HepG2 (cell line): ENCODE data around the gene SLC25A18. TPM values are rescaled to one million over a fixed set of nuclear protein-coding genes. Genes with fewer than 3 reads are reported as not detected.
A peak's percentile ranks its signal among the peaks of the same experiment; 100 is the strongest.

Experiments
- ATF1 ChIP-seq: IDR thresholded peaks from 2 replicates; pipeline ENCODE4 v1.6.1; 2016; ENCODE audit warnings: mild to moderate bottlenecking, control low read depth
- BCL6 ChIP-seq: IDR thresholded peaks from 2 replicates; pipeline ENCODE4 v1.6.1; 2016; ENCODE audit warnings: missing genetic modification reagents, missing compliant biosample characterization
- GATA4 ChIP-seq: sonication (generic); IDR thresholded peaks from 2 replicates; pipeline ENCODE4 v1.6.1; 2016; ENCODE audit warnings: antibody characterized with exemption, low read depth, borderline replicate concordance
- MLLT10 ChIP-seq: sonication (generic); formaldehyde crosslinking; IDR thresholded peaks from 2 replicates; pipeline ENCODE4 v1.4.0; 2020; ENCODE audit warnings: missing genetic modification reagents
- NR3C1 ChIP-seq: sonication (generic); formaldehyde crosslinking; IDR thresholded peaks from 2 replicates; pipeline ENCODE4 v1.4.0; 2020; ENCODE audit warnings: missing genetic modification reagents
- ZNF205 ChIP-seq: IDR thresholded peaks from 2 replicates; pipeline ENCODE4 v1.6.1; 2018; ENCODE audit warnings: missing biosample characterization, missing genetic modification reagents
- ZNF543 ChIP-seq: sonication (generic); formaldehyde crosslinking; IDR thresholded peaks from 2 replicates; pipeline ENCODE4 v1.4.0; 2020; ENCODE audit warnings: mild to moderate bottlenecking, missing genetic modification reagents
- ZSCAN20 ChIP-seq: sonication (generic); formaldehyde crosslinking; IDR thresholded peaks from 2 replicates; pipeline ENCODE4 v1.4.0; 2020; ENCODE audit warnings: missing genetic modification reagents, mild to moderate bottlenecking, borderline replicate concordance
- polyA plus RNA-seq, 8 experiments: library from polyadenylated mRNA; depleted of rRNA in 3 of 8; stranded (reverse) in 7 of 8; unstranded in 1 of 8; fragments of >200 nt; fragmentation: Illumina TruSeq in 4 of 8; extraction: Trizol in 4 of 8; gene quantifications; 2 replicates each; pipeline versions ENCODE4 v1.2.1 to v1.2.3, GENCODE V29; 2011 to 2016; ENCODE audit warnings: low read depth in 4 of 8, missing spikeins in 1 of 8, mixed read lengths in 1 of 8; ENCODE audit not compliant: insufficient read depth in 1 of 8
- total RNA-seq, 5 experiments: library from RNA; depleted of rRNA; stranded (reverse); fragments of >200 nt; fragmentation: Illumina TruSeq; extraction: Trizol; gene quantifications; 2 replicates each; pipeline ENCODE4 v1.2.3, GENCODE V29; 2016; ENCODE audit warnings: low read depth in 1 of 5
- TF ChIP-seq, protein P1 (sequence below): sonication (generic); formaldehyde crosslinking; IDR thresholded peaks from 2 replicates; pipeline ENCODE4 v1.9.0; 2021; ENCODE audit warnings: mild to moderate bottlenecking, missing genetic modification reagents
- TF ChIP-seq, protein P2 (sequence below): sonication (generic); formaldehyde crosslinking; IDR thresholded peaks from 2 replicates; pipeline ENCODE4 v1.8.1; 2022; ENCODE audit warnings: mild to moderate bottlenecking, missing genetic modification reagents
- TF ChIP-seq, protein P3 (sequence below): sonication (generic); formaldehyde crosslinking; IDR thresholded peaks from 2 replicates; pipeline ENCODE4 v1.4.0; 2020; ENCODE audit warnings: missing genetic modification reagents
- TF ChIP-seq, protein P4 (sequence below): sonication (generic); formaldehyde crosslinking; IDR thresholded peaks from 2 replicates; pipeline ENCODE4 v1.4.0; 2020; ENCODE audit warnings: missing genetic modification reagents

Gene SLC25A18
- total and polyA plus RNA-seq, 2 of the 13 experiments (the other 11 are each of a cell fraction or from before 2014, with no cell fraction given) = 0.28 to 0.75 TPM

DNA sequence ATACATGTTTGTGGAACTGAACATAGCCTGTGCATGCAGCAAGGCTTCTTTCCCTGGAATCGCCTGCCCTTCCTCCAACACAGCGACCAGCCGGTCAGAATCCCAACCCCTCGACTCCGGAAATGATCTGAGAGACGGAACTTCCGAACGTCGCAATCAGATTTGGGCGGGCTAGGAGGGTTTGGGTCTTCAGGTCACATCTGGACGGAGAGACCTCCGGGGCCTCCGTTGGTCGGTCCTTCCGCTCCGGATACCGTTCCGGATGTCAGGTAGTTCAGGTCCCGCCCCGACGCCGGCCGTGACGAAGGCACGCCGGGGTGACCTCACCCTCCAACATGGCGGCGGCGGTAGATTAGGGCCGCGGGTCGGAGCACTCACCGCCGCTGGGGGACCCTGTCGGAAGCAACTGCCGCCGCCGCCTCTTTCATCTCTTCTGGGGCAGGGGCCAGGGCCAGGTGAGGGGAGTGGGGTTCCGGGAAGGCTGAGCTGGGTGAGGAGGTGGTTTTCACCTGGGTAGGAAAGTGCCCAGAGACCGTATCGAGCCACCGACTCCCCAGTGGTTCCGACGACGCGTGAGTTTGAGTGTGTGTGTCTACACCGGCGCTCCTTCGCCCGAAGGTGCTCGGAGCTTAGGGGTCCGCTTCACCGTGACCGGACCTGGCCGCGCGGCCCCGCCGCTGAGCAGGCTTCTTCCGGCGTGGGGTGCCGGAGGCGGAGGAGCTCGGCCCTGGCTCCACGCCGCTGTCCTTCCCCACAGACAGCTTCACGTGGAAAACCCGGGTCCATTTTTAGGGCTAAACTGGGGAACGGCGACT, 75.3 kb downstream of the SLC25A18 start, which contains the start of gene BCL2L13 (continued):
- TF ChIP-seq, protein P1, sequence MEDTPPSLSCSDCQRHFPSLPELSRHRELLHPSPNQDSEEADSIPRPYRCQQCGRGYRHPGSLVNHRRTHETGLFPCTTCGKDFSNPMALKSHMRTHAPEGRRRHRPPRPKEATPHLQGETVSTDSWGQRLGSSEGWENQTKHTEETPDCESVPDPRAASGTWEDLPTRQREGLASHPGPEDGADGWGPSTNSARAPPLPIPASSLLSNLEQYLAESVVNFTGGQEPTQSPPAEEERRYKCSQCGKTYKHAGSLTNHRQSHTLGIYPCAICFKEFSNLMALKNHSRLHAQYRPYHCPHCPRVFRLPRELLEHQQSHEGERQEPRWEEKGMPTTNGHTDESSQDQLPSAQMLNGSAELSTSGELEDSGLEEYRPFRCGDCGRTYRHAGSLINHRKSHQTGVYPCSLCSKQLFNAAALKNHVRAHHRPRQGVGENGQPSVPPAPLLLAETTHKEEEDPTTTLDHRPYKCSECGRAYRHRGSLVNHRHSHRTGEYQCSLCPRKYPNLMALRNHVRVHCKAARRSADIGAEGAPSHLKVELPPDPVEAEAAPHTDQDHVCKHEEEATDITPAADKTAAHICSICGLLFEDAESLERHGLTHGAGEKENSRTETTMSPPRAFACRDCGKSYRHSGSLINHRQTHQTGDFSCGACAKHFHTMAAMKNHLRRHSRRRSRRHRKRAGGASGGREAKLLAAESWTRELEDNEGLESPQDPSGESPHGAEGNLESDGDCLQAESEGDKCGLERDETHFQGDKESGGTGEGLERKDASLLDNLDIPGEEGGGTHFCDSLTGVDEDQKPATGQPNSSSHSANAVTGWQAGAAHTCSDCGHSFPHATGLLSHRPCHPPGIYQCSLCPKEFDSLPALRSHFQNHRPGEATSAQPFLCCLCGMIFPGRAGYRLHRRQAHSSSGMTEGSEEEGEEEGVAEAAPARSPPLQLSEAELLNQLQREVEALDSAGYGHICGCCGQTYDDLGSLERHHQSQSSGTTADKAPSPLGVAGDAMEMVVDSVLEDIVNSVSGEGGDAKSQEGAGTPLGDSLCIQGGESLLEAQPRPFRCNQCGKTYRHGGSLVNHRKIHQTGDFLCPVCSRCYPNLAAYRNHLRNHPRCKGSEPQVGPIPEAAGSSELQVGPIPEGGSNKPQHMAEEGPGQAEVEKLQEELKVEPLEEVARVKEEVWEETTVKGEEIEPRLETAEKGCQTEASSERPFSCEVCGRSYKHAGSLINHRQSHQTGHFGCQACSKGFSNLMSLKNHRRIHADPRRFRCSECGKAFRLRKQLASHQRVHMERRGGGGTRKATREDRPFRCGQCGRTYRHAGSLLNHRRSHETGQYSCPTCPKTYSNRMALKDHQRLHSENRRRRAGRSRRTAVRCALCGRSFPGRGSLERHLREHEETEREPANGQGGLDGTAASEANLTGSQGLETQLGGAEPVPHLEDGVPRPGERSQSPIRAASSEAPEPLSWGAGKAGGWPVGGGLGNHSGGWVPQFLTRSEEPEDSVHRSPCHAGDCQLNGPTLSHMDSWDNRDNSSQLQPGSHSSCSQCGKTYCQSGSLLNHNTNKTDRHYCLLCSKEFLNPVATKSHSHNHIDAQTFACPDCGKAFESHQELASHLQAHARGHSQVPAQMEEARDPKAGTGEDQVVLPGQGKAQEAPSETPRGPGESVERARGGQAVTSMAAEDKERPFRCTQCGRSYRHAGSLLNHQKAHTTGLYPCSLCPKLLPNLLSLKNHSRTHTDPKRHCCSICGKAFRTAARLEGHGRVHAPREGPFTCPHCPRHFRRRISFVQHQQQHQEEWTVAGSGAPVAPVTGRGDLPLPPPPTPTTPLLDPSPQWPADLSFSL (CRISPR knock-in tag) = no peak
- TF ChIP-seq, protein P2, sequence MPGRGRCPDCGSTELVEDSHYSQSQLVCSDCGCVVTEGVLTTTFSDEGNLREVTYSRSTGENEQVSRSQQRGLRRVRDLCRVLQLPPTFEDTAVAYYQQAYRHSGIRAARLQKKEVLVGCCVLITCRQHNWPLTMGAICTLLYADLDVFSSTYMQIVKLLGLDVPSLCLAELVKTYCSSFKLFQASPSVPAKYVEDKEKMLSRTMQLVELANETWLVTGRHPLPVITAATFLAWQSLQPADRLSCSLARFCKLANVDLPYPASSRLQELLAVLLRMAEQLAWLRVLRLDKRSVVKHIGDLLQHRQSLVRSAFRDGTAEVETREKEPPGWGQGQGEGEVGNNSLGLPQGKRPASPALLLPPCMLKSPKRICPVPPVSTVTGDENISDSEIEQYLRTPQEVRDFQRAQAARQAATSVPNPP (CRISPR knock-in tag) = no peak
- TF ChIP-seq MLLT10 (no peak), BCL6 (CRISPR knock-in tag) (no peak), NR3C1 (CRISPR knock-in tag) (no peak), ZNF543 (CRISPR knock-in tag) (no peak), ZSCAN20 (CRISPR knock-in tag) (no peak), ATF1 (peak; percentile 86), GATA4 (peak; percentile 25; the same call in 1 of the 2 replicates), ZNF205 (CRISPR knock-in tag) (peak; percentile 48; the same call in 1 of the 2 replicates)
- TF ChIP-seq, protein P3, sequence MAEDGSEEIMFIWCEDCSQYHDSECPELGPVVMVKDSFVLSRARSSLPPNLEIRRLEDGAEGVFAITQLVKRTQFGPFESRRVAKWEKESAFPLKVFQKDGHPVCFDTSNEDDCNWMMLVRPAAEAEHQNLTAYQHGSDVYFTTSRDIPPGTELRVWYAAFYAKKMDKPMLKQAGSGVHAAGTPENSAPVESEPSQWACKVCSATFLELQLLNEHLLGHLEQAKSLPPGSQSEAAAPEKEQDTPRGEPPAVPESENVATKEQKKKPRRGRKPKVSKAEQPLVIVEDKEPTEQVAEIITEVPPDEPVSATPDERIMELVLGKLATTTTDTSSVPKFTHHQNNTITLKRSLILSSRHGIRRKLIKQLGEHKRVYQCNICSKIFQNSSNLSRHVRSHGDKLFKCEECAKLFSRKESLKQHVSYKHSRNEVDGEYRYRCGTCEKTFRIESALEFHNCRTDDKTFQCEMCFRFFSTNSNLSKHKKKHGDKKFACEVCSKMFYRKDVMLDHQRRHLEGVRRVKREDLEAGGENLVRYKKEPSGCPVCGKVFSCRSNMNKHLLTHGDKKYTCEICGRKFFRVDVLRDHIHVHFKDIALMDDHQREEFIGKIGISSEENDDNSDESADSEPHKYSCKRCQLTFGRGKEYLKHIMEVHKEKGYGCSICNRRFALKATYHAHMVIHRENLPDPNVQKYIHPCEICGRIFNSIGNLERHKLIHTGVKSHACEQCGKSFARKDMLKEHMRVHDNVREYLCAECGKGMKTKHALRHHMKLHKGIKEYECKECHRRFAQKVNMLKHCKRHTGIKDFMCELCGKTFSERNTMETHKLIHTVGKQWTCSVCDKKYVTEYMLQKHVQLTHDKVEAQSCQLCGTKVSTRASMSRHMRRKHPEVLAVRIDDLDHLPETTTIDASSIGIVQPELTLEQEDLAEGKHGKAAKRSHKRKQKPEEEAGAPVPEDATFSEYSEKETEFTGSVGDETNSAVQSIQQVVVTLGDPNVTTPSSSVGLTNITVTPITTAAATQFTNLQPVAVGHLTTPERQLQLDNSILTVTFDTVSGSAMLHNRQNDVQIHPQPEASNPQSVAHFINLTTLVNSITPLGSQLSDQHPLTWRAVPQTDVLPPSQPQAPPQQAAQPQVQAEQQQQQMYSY (CRISPR knock-in tag) = no peak
- TF ChIP-seq, protein P4, sequence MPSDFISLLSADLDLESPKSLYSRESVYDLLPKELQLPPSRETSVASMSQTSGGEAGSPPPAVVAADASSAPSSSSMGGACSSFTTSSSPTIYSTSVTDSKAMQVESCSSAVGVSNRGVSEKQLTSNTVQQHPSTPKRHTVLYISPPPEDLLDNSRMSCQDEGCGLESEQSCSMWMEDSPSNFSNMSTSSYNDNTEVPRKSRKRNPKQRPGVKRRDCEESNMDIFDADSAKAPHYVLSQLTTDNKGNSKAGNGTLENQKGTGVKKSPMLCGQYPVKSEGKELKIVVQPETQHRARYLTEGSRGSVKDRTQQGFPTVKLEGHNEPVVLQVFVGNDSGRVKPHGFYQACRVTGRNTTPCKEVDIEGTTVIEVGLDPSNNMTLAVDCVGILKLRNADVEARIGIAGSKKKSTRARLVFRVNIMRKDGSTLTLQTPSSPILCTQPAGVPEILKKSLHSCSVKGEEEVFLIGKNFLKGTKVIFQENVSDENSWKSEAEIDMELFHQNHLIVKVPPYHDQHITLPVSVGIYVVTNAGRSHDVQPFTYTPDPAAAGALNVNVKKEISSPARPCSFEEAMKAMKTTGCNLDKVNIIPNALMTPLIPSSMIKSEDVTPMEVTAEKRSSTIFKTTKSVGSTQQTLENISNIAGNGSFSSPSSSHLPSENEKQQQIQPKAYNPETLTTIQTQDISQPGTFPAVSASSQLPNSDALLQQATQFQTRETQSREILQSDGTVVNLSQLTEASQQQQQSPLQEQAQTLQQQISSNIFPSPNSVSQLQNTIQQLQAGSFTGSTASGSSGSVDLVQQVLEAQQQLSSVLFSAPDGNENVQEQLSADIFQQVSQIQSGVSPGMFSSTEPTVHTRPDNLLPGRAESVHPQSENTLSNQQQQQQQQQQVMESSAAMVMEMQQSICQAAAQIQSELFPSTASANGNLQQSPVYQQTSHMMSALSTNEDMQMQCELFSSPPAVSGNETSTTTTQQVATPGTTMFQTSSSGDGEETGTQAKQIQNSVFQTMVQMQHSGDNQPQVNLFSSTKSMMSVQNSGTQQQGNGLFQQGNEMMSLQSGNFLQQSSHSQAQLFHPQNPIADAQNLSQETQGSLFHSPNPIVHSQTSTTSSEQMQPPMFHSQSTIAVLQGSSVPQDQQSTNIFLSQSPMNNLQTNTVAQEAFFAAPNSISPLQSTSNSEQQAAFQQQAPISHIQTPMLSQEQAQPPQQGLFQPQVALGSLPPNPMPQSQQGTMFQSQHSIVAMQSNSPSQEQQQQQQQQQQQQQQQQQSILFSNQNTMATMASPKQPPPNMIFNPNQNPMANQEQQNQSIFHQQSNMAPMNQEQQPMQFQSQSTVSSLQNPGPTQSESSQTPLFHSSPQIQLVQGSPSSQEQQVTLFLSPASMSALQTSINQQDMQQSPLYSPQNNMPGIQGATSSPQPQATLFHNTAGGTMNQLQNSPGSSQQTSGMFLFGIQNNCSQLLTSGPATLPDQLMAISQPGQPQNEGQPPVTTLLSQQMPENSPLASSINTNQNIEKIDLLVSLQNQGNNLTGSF (CRISPR knock-in tag) = peak; percentile 68; the same call in 1 of the 2 replicates
